HepG2 (cell line): ENCODE data around the gene MVP. TPM values are rescaled to one million over a fixed set of nuclear protein-coding genes. Genes with fewer than 3 reads are reported as not detected.

Experiments
- CAMTA2 ChIP-seq: sonication (generic); formaldehyde crosslinking; IDR thresholded peaks from 2 replicates; pipeline ENCODE4 v1.4.0; 2020; ENCODE audit warnings: mild to moderate bottlenecking, missing genetic modification reagents, borderline replicate concordance
- HNF4G ChIP-seq, 2 experiments: sonication (generic) in 1 of 2; formaldehyde crosslinking in 1 of 2; IDR thresholded peaks; 2 replicates each; pipeline versions ENCODE4 v1.4.0 to v1.6.1; 2011 to 2020; ENCODE audit warnings: borderline replicate concordance in 2 of 2, low read depth in 2 of 2, mild to moderate bottlenecking in 2 of 2, low read length in 1 of 2, missing genetic modification reagents in 1 of 2, moderate library complexity in 1 of 2
- KDM5B ChIP-seq: sonication (generic); formaldehyde crosslinking; IDR thresholded peaks from 2 replicates; pipeline ENCODE4 v1.4.0; 2020; ENCODE audit warnings: missing genetic modification reagents, mild to moderate bottlenecking, borderline replicate concordance
- KLF9 ChIP-seq: IDR thresholded peaks from 2 replicates; pipeline ENCODE4 v1.6.1; 2016; ENCODE audit warnings: low read depth
- MTF2 ChIP-seq: sonication (generic); formaldehyde crosslinking; IDR thresholded peaks from 2 replicates; pipeline ENCODE4 v1.5.0; 2020; ENCODE audit warnings: missing genetic modification reagents, borderline replicate concordance
- ONECUT2 ChIP-seq: sonication (generic); formaldehyde crosslinking; IDR thresholded peaks from 2 replicates; pipeline ENCODE4 v1.4.0; 2020; ENCODE audit warnings: missing genetic modification reagents
- SKI ChIP-seq: fragments of 450-650 bp; IDR thresholded peaks from one replicate; pipeline ENCODE4 v1.6.1; 2018; ENCODE audit warnings: mild to moderate bottlenecking; ENCODE audit not compliant: partially characterized antibody
- SNRNP70 ChIP-seq: fragments of 200-400 bp; formaldehyde crosslinking; IDR thresholded peaks from 2 replicates; pipeline ENCODE4 v1.6.1; 2017; ENCODE audit warnings: mild to moderate bottlenecking, low read depth, low read length, moderate library complexity
- STAG1 ChIP-seq: sonication (generic); formaldehyde crosslinking; IDR thresholded peaks from 2 replicates; pipeline ENCODE4 v1.4.0; 2020; ENCODE audit warnings: missing genetic modification reagents
- TEAD3 ChIP-seq: optimal IDR thresholded peaks from 2 replicates; pipeline ENCODE3; 2016; ENCODE audit warnings: borderline replicate concordance
- TIGD3 ChIP-seq: sonication (generic); formaldehyde crosslinking; IDR thresholded peaks from 2 replicates; pipeline ENCODE4 v1.5.1; 2020; ENCODE audit warnings: mild to moderate bottlenecking, missing genetic modification reagents, borderline replicate concordance
- ZBTB43 ChIP-seq: sonication (generic); formaldehyde crosslinking; conservative IDR thresholded peaks from 2 replicates; pipeline ENCODE4 v1.4.0; 2020; ENCODE audit warnings: missing genetic modification reagents
- ZNF296 ChIP-seq: sonication (generic); formaldehyde crosslinking; conservative IDR thresholded peaks from 2 replicates; pipeline ENCODE4 v1.5.0; 2020; ENCODE audit warnings: mild to moderate bottlenecking, missing genetic modification reagents
- ZNF446 ChIP-seq: sonication (generic); formaldehyde crosslinking; IDR thresholded peaks from 2 replicates; pipeline ENCODE4 v1.5.0; 2020; ENCODE audit warnings: mild to moderate bottlenecking, missing genetic modification reagents
- ZNF563 ChIP-seq: sonication (generic); formaldehyde crosslinking; IDR thresholded peaks from 2 replicates; pipeline ENCODE4 v1.8.0; 2022; ENCODE audit warnings: mild to moderate bottlenecking, moderate library complexity, missing genetic modification reagents
- ZNF687 ChIP-seq: sonication (generic); formaldehyde crosslinking; IDR thresholded peaks from 2 replicates; pipeline ENCODE4 v1.5.1; 2020; ENCODE audit warnings: mild to moderate bottlenecking, missing genetic modification reagents, moderate library complexity
- ZNF747 ChIP-seq: sonication (generic); formaldehyde crosslinking; IDR thresholded peaks from 2 replicates; pipeline ENCODE4 v1.8.1; 2023; ENCODE audit warnings: missing genetic modification reagents, mild to moderate bottlenecking, borderline replicate concordance
- ZSCAN5A ChIP-seq: sonication (generic); formaldehyde crosslinking; IDR thresholded peaks from 2 replicates; pipeline ENCODE4 v1.8.0; 2022; ENCODE audit warnings: mild to moderate bottlenecking, missing genetic modification reagents, borderline replicate concordance
- polyA plus RNA-seq, 8 experiments: library from polyadenylated mRNA; depleted of rRNA in 3 of 8; stranded (reverse) in 7 of 8; unstranded in 1 of 8; fragments of >200 nt; fragmentation: Illumina TruSeq in 4 of 8; extraction: Trizol in 4 of 8; gene quantifications; 2 replicates each; pipeline versions ENCODE4 v1.2.1 to v1.2.3, GENCODE V29; 2011 to 2016; ENCODE audit warnings: low read depth in 4 of 8, missing spikeins in 1 of 8, mixed read lengths in 1 of 8; ENCODE audit not compliant: insufficient read depth in 1 of 8
- total RNA-seq, 5 experiments: library from RNA; depleted of rRNA; stranded (reverse); fragments of >200 nt; fragmentation: Illumina TruSeq; extraction: Trizol; gene quantifications; 2 replicates each; pipeline ENCODE4 v1.2.3, GENCODE V29; 2016; ENCODE audit warnings: low read depth in 1 of 5
- TF ChIP-seq, protein P1 (sequence below): sonication (generic); formaldehyde crosslinking; IDR thresholded peaks from 2 replicates; pipeline ENCODE4 v1.8.1; 2023; ENCODE audit warnings: mild to moderate bottlenecking, missing genetic modification reagents

Gene MVP
- total and polyA plus RNA-seq, 2 of the 13 experiments (the other 11 are each of a cell fraction or from before 2014, with no cell fraction given), result 22.9 to 43.5 TPM

DNA sequence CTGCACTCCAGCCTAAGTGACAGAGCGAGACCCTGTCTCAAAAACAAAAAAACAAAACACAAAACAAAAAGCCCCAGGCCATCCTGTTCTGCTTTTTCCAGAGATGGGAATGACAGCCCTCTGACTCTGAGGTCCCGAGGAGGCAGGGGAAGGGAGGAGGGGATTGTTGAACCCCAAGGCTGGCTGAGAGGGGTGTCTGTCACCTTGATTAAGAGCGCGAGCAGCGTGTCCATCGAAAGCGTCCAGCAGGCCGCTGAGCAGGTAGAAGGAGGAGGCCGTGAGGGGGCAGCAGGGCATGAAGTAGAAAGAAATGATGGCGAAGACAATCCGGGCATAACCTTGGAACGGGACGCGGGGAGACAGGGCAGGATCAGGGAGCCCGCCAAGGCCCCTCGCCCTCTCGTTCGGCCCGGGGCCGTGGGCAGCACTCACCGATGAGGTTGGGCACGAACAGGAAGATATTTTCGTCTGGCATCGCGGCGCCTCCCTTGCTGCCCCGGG lies 42.2 kb downstream of the MVP start (continued):
- peak; percentile 70; the same call in 1 of the 2 replicates for TF ChIP-seq KDM5B (CRISPR knock-in tag)
- peak; percentile 58; the same call in 1 of the 2 replicates for TF ChIP-seq ZNF687 (CRISPR knock-in tag)
- TF ChIP-seq ZBTB43 (CRISPR knock-in tag), result no peak
- no peak for TF ChIP-seq ZNF563
- TF ChIP-seq KLF9 (CRISPR knock-in tag), result no peak
- no peak for TF ChIP-seq SKI
- TF ChIP-seq SNRNP70, result no peak
- TF ChIP-seq ZNF296 (CRISPR knock-in tag), result peak; percentile 81; the same call in 1 of the 2 replicates
- no peak for TF ChIP-seq TIGD3 (CRISPR knock-in tag)
- no peak for TF ChIP-seq HNF4G (IDR thresholded peaks at IDR 0.05; ENCODE audit: borderline replicate concordance, low read depth, low read length)
- 0 out of 2 replicates have a peak, but pooled peaks have one; percentile 4 for TF ChIP-seq HNF4G (CRISPR knock-in tag; IDR thresholded peaks at IDR 0.05; ENCODE audit: borderline replicate concordance, low read depth)
- TF ChIP-seq, protein P1, sequence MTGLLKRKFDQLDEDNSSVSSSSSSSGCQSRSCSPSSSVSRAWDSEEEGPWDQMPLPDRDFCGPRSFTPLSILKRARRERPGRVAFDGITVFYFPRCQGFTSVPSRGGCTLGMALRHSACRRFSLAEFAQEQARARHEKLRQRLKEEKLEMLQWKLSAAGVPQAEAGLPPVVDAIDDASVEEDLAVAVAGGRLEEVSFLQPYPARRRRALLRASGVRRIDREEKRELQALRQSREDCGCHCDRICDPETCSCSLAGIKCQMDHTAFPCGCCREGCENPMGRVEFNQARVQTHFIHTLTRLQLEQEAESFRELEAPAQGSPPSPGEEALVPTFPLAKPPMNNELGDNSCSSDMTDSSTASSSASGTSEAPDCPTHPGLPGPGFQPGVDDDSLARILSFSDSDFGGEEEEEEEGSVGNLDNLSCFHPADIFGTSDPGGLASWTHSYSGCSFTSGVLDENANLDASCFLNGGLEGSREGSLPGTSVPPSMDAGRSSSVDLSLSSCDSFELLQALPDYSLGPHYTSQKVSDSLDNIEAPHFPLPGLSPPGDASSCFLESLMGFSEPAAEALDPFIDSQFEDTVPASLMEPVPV (CRISPR knock-in tag), result 0 out of 2 replicates have a peak, but pooled peaks have one; percentile 1
- TF ChIP-seq STAG1 (CRISPR knock-in tag), result peak; percentile 59
- no peak for TF ChIP-seq ONECUT2 (CRISPR knock-in tag)
- TF ChIP-seq ZNF747 (CRISPR knock-in tag), result no peak; the same call in 1 of the 2 replicates
- TF ChIP-seq ZSCAN5A, result 0 out of 2 replicates have a peak, but pooled peaks have one; percentile 46
- TF ChIP-seq TEAD3, result peak; percentile 37
- TF ChIP-seq CAMTA2 (CRISPR knock-in tag), result peak; percentile 37; the same call in 1 of the 2 replicates
- no peak for TF ChIP-seq MTF2
- peak; percentile 40; the same call in 1 of the 2 replicates for TF ChIP-seq ZNF446 (CRISPR knock-in tag)
